Measurements from ENCODE around the gene TC2N. TPM values are rescaled to one million over a fixed set of nuclear protein-coding genes. Genes with fewer than 3 reads are reported as not detected.

The TC2N gene
- total and polyA plus RNA-seq, 2 donors (not counting 3 experiments of a cell fraction or from before 2014, with no cell fraction given) = 0.40 TPM; not detected in 1

DNA sequence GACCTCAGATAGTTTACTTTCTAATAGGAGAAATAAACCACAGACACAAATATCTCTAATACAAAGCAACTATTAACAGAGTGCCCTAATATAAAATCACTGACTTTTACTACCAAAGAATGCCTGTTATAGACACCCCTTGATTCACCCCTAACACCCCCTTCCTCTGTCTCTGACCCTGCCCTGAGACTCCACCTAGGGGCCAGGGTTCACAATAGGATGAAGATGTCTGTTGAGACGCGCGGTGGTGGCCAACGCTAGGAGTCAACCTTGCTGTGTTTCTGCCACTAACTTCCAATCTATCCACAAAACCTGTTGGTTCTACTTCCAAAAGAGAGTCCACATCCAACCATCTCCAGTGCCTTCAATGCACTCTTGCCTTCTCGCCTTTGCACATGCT is 10.9 kb upstream of the TC2N start:
- BruUV-seq (replicated peaks) = no TSS peak

More for the DNA sequence above, 10.9 kb upstream of the TC2N start:
- no peak overlapping the region for H3K27ac ChIP-seq (ENCODE audit: insufficient read depth, low read depth, low read length)
- DNase-seq (ENCODE audit: low read depth, low spot score) = no peak
- ChIA-PET CTCF (no interaction called here), POLR2A (no interaction called here)
- H3K9me3 ChIP-seq (replicated peaks; ENCODE audit: control insufficient read depth, insufficient read depth, low read length) = no peaks in the 10 kb centered on the region
- TF ChIP-seq MYC (IDR thresholded peaks at IDR 0.05; ENCODE audit: low read depth, low read length) (no peak), FOS (IDR thresholded peaks at IDR 0.05; ENCODE audit: borderline replicate concordance, insufficient read depth, low read length) (no peak), POLR2A (IDR thresholded peaks at IDR 0.05; ENCODE audit: low read depth, low read length) (no peak), JUN (IDR thresholded peaks at IDR 0.05; ENCODE audit: borderline replicate concordance, insufficient read depth, insufficient read length, low read depth) (no peak), GATA2 (IDR thresholded peaks at IDR 0.05; ENCODE audit: insufficient read depth, insufficient read length, low read depth, low read length) (no peak), EZH2 (IDR thresholded peaks at IDR 0.05; ENCODE audit: borderline replicate concordance, low read depth, low read length, severe bottlenecking) (no peak), POLR2AphosphoS5 (IDR thresholded peaks at IDR 0.05; ENCODE audit: insufficient read depth, low read depth, low read length) (no peak)
- TF ChIP-seq, protein P1, sequence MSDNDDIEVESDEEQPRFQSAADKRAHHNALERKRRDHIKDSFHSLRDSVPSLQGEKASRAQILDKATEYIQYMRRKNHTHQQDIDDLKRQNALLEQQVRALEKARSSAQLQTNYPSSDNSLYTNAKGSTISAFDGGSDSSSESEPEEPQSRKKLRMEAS (IDR thresholded peaks at IDR 0.05; ENCODE audit: insufficient read depth, insufficient read length) = no peak
- TF ChIP-seq, protein P2, sequence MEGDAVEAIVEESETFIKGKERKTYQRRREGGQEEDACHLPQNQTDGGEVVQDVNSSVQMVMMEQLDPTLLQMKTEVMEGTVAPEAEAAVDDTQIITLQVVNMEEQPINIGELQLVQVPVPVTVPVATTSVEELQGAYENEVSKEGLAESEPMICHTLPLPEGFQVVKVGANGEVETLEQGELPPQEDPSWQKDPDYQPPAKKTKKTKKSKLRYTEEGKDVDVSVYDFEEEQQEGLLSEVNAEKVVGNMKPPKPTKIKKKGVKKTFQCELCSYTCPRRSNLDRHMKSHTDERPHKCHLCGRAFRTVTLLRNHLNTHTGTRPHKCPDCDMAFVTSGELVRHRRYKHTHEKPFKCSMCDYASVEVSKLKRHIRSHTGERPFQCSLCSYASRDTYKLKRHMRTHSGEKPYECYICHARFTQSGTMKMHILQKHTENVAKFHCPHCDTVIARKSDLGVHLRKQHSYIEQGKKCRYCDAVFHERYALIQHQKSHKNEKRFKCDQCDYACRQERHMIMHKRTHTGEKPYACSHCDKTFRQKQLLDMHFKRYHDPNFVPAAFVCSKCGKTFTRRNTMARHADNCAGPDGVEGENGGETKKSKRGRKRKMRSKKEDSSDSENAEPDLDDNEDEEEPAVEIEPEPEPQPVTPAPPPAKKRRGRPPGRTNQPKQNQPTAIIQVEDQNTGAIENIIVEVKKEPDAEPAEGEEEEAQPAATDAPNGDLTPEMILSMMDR (IDR thresholded peaks at IDR 0.05; ENCODE audit: extremely low read depth in 1 of 2, insufficient read depth in 1 of 2, low read depth in 1 of 2, low read length in 2 of 2) = no peak
- no peak for FAIRE-seq
- H3K4me1 ChIP-seq (ENCODE audit: control insufficient read depth, extremely low read depth, insufficient read depth, low read length) = no peaks in the 10 kb centered on the region
- no peaks in the 10 kb centered on the region for H3K9me1 ChIP-seq (replicated peaks; ENCODE audit: control insufficient read depth, extremely low read depth, insufficient read depth, low read length)
- H3K27me3 ChIP-seq (ENCODE audit: control insufficient read depth in 2 of 2, insufficient read depth in 2 of 2, low read length in 2 of 2) = no peaks in the 10 kb centered on the region
- no peak overlapping the region for H3K9ac ChIP-seq (replicated peaks; ENCODE audit: extremely low read depth, insufficient read depth, low read length)
- intact Hi-C loops (cut with micrococcal nuclease) = no loop called here
- H3K4me2 ChIP-seq (ENCODE audit: insufficient read depth, low read length) = no peak overlapping the region
- H3K79me2 ChIP-seq (ENCODE audit: control insufficient read depth, insufficient read depth, low read length) = no peaks in the 10 kb centered on the region
- no peak overlapping the region for H2AFZ ChIP-seq (ENCODE audit: low read depth, low read length)
- no peaks in the 10 kb centered on the region for H3K36me3 ChIP-seq (ENCODE audit: control insufficient read depth in 2 of 2, extremely low read depth in 1 of 2, insufficient read depth in 2 of 2, low read length in 2 of 2)
- no peaks in the 10 kb centered on the region for H4K20me1 ChIP-seq (replicated peaks; ENCODE audit: control insufficient read depth, extremely low read depth, insufficient read depth, low read length)
- no peak overlapping the region for H3K4me3 ChIP-seq (replicated peaks in 1 of 3; ENCODE audit: insufficient read depth in 1 of 3, low read depth in 1 of 3, low read length in 3 of 3)
- dilution Hi-C loops (cut with MboI; ENCODE audit: extremely low pct_ligation_motif_present, low sequenced_read_pairs) = no loop called here

All from endothelial cell of umbilical vein (primary cell).